GM18507 (cell line): Measurements from ENCODE around the gene PIGT.
"Not testable (repeated sequence)": the region's sequence is repeated elsewhere in the genome, so short reads cannot be mapped to it uniquely, and the experiment has no call there.

Experiments used
- DNase-seq: peaks from one replicate; pipeline ENCODE4 v3.0.0; 2011; ENCODE audit warnings: low read depth; ENCODE audit not compliant: insufficient read length; ENCODE audit errors: extremely low spot score
- FAIRE-seq: peaks from 2 replicates; lab custom pipeline; 2011; peaks lifted over from hg19 to GRCh38; lab: Jason Lieb, UNC

The PIGT gene

GRCh38 chr20:45452772-45453691 is 37.1 kb downstream of the PIGT start:
- DNase-seq: no peak
- no peak for FAIRE-seq

- DNase-seq: no peak
- peak; percentile 56 for FAIRE-seq
These were observed 40.7 kb downstream of the PIGT start for GRCh38 chr20:45456632-45457031.

GRCh38 chr20:45459606-45460005 is 43.7 kb downstream of the PIGT start:
- DNase-seq (no peak), FAIRE-seq (no peak)

GRCh38 chr20:45461225-45461624 is 45.3 kb downstream of the PIGT start:
- DNase-seq (no peak), FAIRE-seq (no peak)

- DNase-seq (no peak), FAIRE-seq (peak; percentile 83)
These were observed 47.0 kb downstream of the PIGT start for GRCh38 chr20:45462711-45463509.

- DNase-seq (no peak), FAIRE-seq (no peak)
These were observed 47.8 kb downstream of the PIGT start for GRCh38 chr20:45463709-45464108.

- FAIRE-seq (no peak), DNase-seq (no peak)
These were observed 49.7 kb downstream of the PIGT start for GRCh38 chr20:45465491-45466266.

GRCh38 chr20:45467172-45467571 is 51.2 kb downstream of the PIGT start:
- DNase-seq: no peak
- no peak for FAIRE-seq

GRCh38 chr20:45467861-45468260 is 51.9 kb downstream of the PIGT start:
- no peak for DNase-seq
- no peak for FAIRE-seq

- DNase-seq: no peak
- no peak for FAIRE-seq
These were observed 53.7 kb downstream of the PIGT start, which contains the start of gene WFDC2 for GRCh38 chr20:45469336-45470261. WFDC2 (plus strand) TSS chr20:45469753; CDS start chr20:45469782, 29 bp downstream.

GRCh38 chr20:45470262-45470931 is 54.5 kb downstream of the PIGT start:
- DNase-seq (no peak), FAIRE-seq (peak; percentile 68)

GRCh38 chr20:45470937-45471336 is 55.0 kb downstream of the PIGT start:
- FAIRE-seq (peak; percentile 39), DNase-seq (no peak)

- not testable (repeated sequence) for FAIRE-seq, DNase-seq
These were observed 56.3 kb downstream of the PIGT start for GRCh38 chr20:45472286-45472685.
